Astrocyte (in vitro differentiated cells and primary cell): ENCODE measurements around the gene LRFN5.

Source experiments
- CTCF ChIP-seq: IDR thresholded peaks from 2 replicates; pipeline ENCODE4 v1.5.1; 2011; ENCODE audit warnings: low read depth, mild to moderate bottlenecking, inconsistent platforms, low read length, moderate library complexity; ENCODE audit not compliant: insufficient read depth
- EZH2 ChIP-seq: IDR thresholded peaks from 2 replicates; pipeline ENCODE4 v1.6.1; 2012; ENCODE audit warnings: mild to moderate bottlenecking, low read length, inconsistent platforms; ENCODE audit not compliant: insufficient read depth

DNA sequence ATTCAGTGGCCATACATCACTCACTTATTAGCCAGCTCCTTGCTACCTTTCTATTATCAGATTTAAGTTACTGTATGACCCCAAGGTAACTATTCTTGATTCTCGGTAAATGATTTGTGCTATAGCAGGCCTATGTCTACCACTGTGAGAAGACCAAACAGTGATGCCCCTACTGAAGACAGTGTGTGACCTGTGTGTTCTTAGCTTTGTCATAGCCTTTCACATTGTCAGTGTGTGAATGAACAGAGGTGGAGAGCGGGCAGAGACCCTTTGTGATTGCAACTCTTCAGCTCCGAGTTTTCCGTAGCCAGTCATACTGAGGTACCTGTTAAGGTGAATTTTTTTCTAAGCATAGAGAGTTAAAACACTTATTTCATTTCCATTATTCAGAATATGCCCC, 294.0 kb downstream of the LRFN5 start:
- TF ChIP-seq EZH2 (no peak), CTCF (no peak)
